Cardiac atrium fibroblast (primary cell): Measurements from ENCODE around the gene FSTL5. TPM values are rescaled to one million over a fixed set of nuclear protein-coding genes. Genes with fewer than 3 reads are reported as not detected.

ENCODE experiments used
- total RNA-seq: library from RNA; depleted of rRNA; stranded (reverse); fragments of >200 nt; gene quantifications from 2 replicates; pipeline ENCODE4 v1.2.3, GENCODE V29; 2015

The FSTL5 gene
- not detected in 2 replicates for total RNA-seq

DNA sequence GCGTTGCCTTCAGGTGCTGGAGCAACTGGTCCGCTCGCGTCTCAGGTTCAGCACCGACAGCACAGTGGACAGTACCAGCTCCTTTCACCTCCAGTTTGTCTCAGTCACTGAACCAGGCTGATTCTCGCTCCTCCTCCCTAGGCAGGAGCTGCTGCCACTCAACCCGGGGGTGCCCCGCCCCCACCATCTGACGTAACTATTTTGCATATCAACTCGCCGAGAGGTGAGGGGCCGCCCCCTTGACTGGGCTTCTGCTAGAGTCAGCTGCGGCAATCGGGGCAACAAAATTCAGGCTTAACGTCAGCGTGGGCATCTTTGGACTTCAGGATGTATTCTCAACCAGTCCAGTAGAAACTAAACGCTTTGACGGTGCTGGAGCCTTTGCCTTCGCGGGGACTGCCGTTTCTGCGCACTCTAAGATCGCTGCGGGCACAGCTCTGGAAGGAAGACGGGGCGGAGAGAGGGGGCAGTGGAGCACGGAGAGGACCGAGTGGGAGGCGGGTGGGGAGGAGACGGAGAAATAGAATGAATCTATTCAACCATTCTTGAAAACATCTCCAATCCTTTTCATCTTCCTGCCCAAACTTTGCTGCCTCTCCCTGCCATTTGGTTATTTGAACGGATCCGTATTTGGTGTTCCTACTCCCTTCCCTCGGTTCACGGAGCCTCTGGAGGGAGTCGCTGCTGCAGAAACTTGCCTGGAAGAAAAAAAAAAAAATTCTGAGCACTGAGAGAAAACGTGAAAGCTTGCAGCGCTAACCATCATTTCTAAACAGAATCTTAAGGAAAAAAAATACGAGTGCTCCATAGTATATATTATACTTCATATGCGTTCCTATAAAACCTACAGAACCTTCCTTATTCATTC lies at the start of gene FSTL5:
TSS of gene FSTL5 (minus strand) at position 109 of the 868 bp plus-strand sequence. CDS start 52,604 bp downstream, outside the sequence.

